HEK293 (cell line): ENCODE measurements around the gene GJC3.

Experiments used
- CTCF ChIA-PET: fragments of 350-600 bp; formaldehyde crosslinking; extraction: SDS; loops from one replicate; lab custom pipeline; 2021; ENCODE audit warnings: antibody characterized with exemption; lab: Yijun Ruan, JAX
- POLR2A ChIA-PET: fragments of 300-600 bp; formaldehyde crosslinking; extraction: SDS; loops from one replicate; lab custom pipeline; 2020; ENCODE audit warnings: antibody characterized with exemption, inconsistent platforms; lab: Yijun Ruan, JAX
- H3K27ac ChIP-seq: fragments of 200-500 bp; sonication (Bioruptor generic); 2 replicates; pipeline ENCODE4 v1.5.1; 2014; ENCODE audit warnings: low read depth, low read length, control low read depth, inconsistent platforms; ENCODE audit errors: extremely low read depth
- H3K36me3 ChIP-seq, 2 experiments: fragments of 200-500 bp in 1 of 2; sonication (Bioruptor generic) in 1 of 2; 1 replicate in 1 of 2; 2 replicates in 1 of 2; pipeline ENCODE4 v1.5.1; 2014 to 2017; ENCODE audit warnings: inconsistent platforms in 2 of 2, low read length in 2 of 2; ENCODE audit not compliant: control insufficient read depth in 2 of 2, insufficient read depth in 1 of 2
- H3K4me1 ChIP-seq: fragments of 200-500 bp; sonication (Bioruptor generic); 2 replicates; pipeline ENCODE4 v1.5.1; 2014; ENCODE audit warnings: mild to moderate bottlenecking, low read length, inconsistent platforms; ENCODE audit not compliant: control insufficient read depth, insufficient read depth
- H3K4me3 ChIP-seq: 2 replicates; pipeline ENCODE4 v1.5.1; 2011; ENCODE audit warnings: low read depth, mild to moderate bottlenecking, control low read depth, low read length, moderate library complexity
- H3K9me3 ChIP-seq: fragments of 200-500 bp; sonication (Bioruptor generic); 2 replicates; pipeline ENCODE4 v1.5.1; 2014; ENCODE audit warnings: low read depth, low read length, inconsistent platforms; ENCODE audit not compliant: control insufficient read depth, insufficient read depth
- EGR2 ChIP-seq: fragments of 450-650 bp; formaldehyde crosslinking; IDR thresholded peaks from 2 replicates; pipeline ENCODE4 v1.5.1; 2016; ENCODE audit warnings: low read depth, missing biosample characterization, missing genetic modification characterization
- GFI1B ChIP-seq: fragments of 450-650 bp; formaldehyde crosslinking; IDR thresholded peaks from 2 replicates; pipeline ENCODE4 v1.5.1; 2016; ENCODE audit warnings: missing biosample characterization, missing genetic modification characterization
- GLI2 ChIP-seq: fragments of 450-650 bp; formaldehyde crosslinking; IDR thresholded peaks from 2 replicates; pipeline ENCODE4; 2017; ENCODE audit warnings: missing biosample characterization, missing genetic modification characterization, low read depth, borderline replicate concordance
- GLIS2 ChIP-seq: fragments of 450-650 bp; formaldehyde crosslinking; IDR thresholded peaks from 2 replicates; pipeline ENCODE4 v1.5.1; 2016; ENCODE audit warnings: missing biosample characterization, missing genetic modification characterization
- HOXA7 ChIP-seq: sonication (generic); formaldehyde crosslinking; IDR thresholded peaks from 2 replicates; pipeline ENCODE4 v1.8.1; 2022; ENCODE audit warnings: missing genetic modification reagents, borderline replicate concordance
- MZF1 ChIP-seq: fragments of 450-650 bp; formaldehyde crosslinking; IDR thresholded peaks from 2 replicates; pipeline ENCODE4 v1.5.1; 2017; ENCODE audit warnings: missing biosample characterization, missing genetic modification characterization, borderline replicate concordance
- OSR2 ChIP-seq: fragments of 450-650 bp; formaldehyde crosslinking; IDR thresholded peaks from 2 replicates; pipeline ENCODE4 v1.5.1; 2016; ENCODE audit warnings: missing biosample characterization, missing genetic modification characterization
- ZBTB17 ChIP-seq: fragments of 450-650 bp; formaldehyde crosslinking; IDR thresholded peaks from 2 replicates; pipeline ENCODE4 v1.5.1; 2016; ENCODE audit warnings: missing biosample characterization, missing genetic modification characterization
- ZBTB20 ChIP-seq: fragments of 450-650 bp; formaldehyde crosslinking; IDR thresholded peaks from 2 replicates; pipeline ENCODE4 v1.5.1; 2016; ENCODE audit warnings: missing biosample characterization, missing genetic modification characterization
- ZNF132 ChIP-seq: fragments of 450-650 bp; formaldehyde crosslinking; IDR thresholded peaks from 2 replicates; pipeline ENCODE4 v1.5.1; 2017; ENCODE audit warnings: missing biosample characterization, missing genetic modification characterization, borderline replicate concordance
- ZNF23 ChIP-seq: fragments of 450-650 bp; formaldehyde crosslinking; IDR thresholded peaks from 2 replicates; pipeline ENCODE4 v1.5.1; 2016; ENCODE audit warnings: missing biosample characterization, missing genetic modification characterization, borderline replicate concordance
- ZNF473 ChIP-seq: fragments of 450-650 bp; formaldehyde crosslinking; IDR thresholded peaks from 2 replicates; pipeline ENCODE4 v1.5.1; 2017; ENCODE audit warnings: missing biosample characterization, missing genetic modification characterization
- ZNF664 ChIP-seq: fragments of 450-650 bp; formaldehyde crosslinking; IDR thresholded peaks from 2 replicates; pipeline ENCODE4 v1.5.1; 2016; ENCODE audit warnings: missing biosample characterization, missing genetic modification characterization
- ZNF768 ChIP-seq: fragments of 450-650 bp; formaldehyde crosslinking; IDR thresholded peaks from 2 replicates; pipeline ENCODE4 v1.5.1; 2018; ENCODE audit warnings: missing biosample characterization, mild to moderate bottlenecking, missing genetic modification characterization
- TF ChIP-seq, protein P1 (sequence below): fragments of 450-650 bp; formaldehyde crosslinking; optimal IDR thresholded peaks from 2 replicates; pipeline ENCODE3; 2016; ENCODE audit warnings: missing biosample characterization, mild to moderate bottlenecking, missing genetic modification characterization
- TF ChIP-seq, protein P2 (sequence below): IDR thresholded peaks from 2 replicates; pipeline ENCODE4 v1.6.1; 2011; ENCODE audit warnings: mild to moderate bottlenecking, low read depth, low read length, borderline replicate concordance
- TF ChIP-seq, protein P3 (sequence below): fragments of 450-650 bp; formaldehyde crosslinking; IDR thresholded peaks from 2 replicates; pipeline ENCODE4 v1.5.1; 2016; ENCODE audit warnings: missing biosample characterization, missing genetic modification characterization

The GJC3 gene

DNA sequence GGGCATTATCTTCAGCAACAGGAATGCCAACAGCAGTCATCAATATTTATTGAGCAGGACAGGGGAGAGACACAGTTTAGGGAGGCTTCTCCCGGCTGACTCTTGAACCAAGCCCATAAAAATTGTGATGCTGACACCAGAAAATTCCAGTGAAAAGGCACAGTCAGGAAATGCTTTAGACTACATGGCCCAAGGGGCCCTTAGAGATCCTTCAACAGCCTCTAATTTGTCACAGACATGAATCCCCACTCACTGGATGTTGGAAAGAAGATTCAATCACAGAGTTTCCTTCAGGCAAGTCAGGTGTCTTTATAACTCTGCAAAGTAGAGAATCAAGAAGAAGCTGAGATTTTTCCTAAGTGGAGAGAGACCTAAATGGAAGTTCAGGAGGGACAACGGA is 1.2 kb downstream of the GJC3 start:
- H3K4me1 ChIP-seq: no peaks in the 10 kb centered on the region
- no peaks in the 10 kb centered on the region for H3K9me3 ChIP-seq
- no peak overlapping the region for H3K27ac ChIP-seq
- ChIA-PET POLR2A (interaction anchor here (0.9 kb wide), 1 partner anchor 9 kb away, joined by 3 read pairs; no protein-coding TSS in a partner anchor), CTCF (interaction anchor here (1.0 to 1.8 kb wide), 3 partner anchors 8 to 51 kb away, joined by 3 to 5 read pairs (median 3); no protein-coding TSS in a partner anchor)
- peak; percentile 68; the same call in 1 of the 2 replicates for TF ChIP-seq MZF1 (tag by site-specific recombination)
- no peak for TF ChIP-seq ZNF664 (tag by site-specific recombination)
- H3K4me3 ChIP-seq: no peak overlapping the region
- no peaks in the 10 kb centered on the region for H3K36me3 ChIP-seq

DNA sequence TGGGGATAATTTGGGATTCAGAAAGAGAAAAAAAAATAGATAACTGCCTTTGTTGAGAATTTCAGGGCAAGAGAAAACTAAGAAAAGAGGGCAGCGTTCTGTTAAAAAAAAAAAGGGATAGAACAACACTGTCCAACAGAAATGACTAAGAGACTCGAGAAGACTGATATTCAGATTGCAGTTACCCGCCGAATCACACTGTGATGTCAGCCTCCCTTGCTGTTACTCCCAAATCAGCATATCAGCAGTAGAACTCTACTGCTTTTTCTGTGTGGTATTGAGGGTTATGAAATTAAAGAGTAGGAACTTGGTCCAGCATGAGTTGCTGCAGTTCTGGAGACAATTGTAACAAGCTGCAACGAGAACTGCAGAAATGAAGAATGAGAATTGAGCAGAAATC is 1.9 kb downstream of the GJC3 start:
- TF ChIP-seq, protein P1, sequence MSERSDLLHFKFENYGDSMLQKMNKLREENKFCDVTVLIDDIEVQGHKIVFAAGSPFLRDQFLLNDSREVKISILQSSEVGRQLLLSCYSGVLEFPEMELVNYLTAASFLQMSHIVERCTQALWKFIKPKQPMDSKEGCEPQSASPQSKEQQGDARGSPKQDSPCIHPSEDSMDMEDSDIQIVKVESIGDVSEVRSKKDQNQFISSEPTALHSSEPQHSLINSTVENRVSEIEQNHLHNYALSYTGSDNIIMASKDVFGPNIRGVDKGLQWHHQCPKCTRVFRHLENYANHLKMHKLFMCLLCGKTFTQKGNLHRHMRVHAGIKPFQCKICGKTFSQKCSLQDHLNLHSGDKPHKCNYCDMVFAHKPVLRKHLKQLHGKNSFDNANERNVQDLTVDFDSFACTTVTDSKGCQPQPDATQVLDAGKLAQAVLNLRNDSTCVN (tag by site-specific recombination): no peak
- TF ChIP-seq ZNF768: no peak
- no peak for TF ChIP-seq EGR2 (tag by site-specific recombination)
- TF ChIP-seq ZBTB20 (tag by site-specific recombination): peak; percentile 73
- Histone ChIP-seq H3K4me3 (no peak overlapping the region), H3K27ac (no peak overlapping the region), H3K4me1 (no peaks in the 10 kb centered on the region), H3K9me3 (no peaks in the 10 kb centered on the region), H3K36me3 (no peaks in the 10 kb centered on the region)
- ChIA-PET CTCF (interaction anchor here (0.7 to 1.8 kb wide), 2 partner anchors 10 to 201 kb away, joined by 5 to 7 read pairs; no protein-coding TSS in a partner anchor), POLR2A (interaction anchor here (0.9 kb wide), 1 partner anchor 9 kb away, joined by 3 read pairs; no protein-coding TSS in a partner anchor)

DNA sequence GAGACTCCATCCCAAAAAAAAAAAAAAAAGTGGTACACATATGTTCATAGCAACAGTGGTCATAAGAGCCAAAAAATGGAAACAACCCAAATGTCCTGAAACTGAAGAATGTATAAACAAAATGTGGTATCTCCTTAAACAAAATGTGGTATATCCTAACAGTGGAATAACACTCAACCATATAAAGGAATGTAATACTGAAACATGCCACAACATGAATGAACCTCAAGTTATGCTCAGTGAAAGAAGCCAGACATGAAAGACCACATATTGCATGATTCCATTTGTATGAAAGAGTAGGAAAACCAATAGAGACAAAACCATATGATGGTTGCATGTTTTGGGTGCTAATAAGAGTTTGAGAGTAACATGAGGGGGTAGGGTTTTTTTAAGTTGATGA is 3.1 kb downstream of the GJC3 start:
- H3K36me3 ChIP-seq: peaks cover 0 to under 1% of the 10 kb centered on the region in 2 experiments; a peak in 1 of 3 replicates
- TF ChIP-seq, protein P2, sequence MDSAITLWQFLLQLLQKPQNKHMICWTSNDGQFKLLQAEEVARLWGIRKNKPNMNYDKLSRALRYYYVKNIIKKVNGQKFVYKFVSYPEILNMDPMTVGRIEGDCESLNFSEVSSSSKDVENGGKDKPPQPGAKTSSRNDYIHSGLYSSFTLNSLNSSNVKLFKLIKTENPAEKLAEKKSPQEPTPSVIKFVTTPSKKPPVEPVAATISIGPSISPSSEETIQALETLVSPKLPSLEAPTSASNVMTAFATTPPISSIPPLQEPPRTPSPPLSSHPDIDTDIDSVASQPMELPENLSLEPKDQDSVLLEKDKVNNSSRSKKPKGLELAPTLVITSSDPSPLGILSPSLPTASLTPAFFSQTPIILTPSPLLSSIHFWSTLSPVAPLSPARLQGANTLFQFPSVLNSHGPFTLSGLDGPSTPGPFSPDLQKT: no peak
- TF ChIP-seq GLI2 (tag by site-specific recombination) (no peak), ZNF473 (tag by site-specific recombination) (no peak), ZBTB17 (tag by site-specific recombination) (no peak), GFI1B (tag by site-specific recombination) (no peak), GLIS2 (tag by site-specific recombination) (no peak), HOXA7 (CRISPR knock-in tag) (no peak), ZNF132 (tag by site-specific recombination) (no peak), OSR2 (tag by site-specific recombination) (no peak), ZNF23 (tag by site-specific recombination) (no peak)
- TF ChIP-seq, protein P3, sequence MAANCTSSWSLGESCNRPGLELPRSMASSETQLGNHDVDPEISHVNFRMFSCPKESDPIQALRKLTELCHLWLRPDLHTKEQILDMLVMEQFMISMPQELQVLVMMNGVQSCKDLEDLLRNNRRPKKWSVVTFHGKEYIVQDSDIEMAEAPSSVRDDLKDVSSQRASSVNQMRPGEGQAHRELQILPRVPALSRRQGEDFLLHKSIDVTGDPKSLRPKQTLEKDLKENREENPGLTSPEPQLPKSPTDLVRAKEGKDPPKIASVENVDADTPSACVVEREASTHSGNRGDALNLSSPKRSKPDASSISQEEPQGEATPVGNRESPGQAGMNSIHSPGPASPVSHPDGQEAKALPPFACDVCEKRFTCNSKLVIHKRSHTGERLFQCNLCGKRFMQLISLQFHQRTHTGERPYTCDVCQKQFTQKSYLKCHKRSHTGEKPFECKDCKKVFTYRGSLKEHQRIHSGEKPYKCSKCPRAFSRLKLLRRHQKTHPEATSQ (tag by site-specific recombination): no peak
- TF ChIP-seq, all 188 proteins: peak for 0
- ChIA-PET POLR2A (no interaction called here), CTCF (no interaction called here)
- H3K9me3 ChIP-seq: no peaks in the 10 kb centered on the region
- no peaks in the 10 kb centered on the region for H3K4me1 ChIP-seq
- no peak overlapping the region for H3K4me3 ChIP-seq
- no peak overlapping the region for H3K27ac ChIP-seq
